IMR-90 (cell line): ENCODE measurements around the gene DAND5. TPM values are rescaled to one million over a fixed set of nuclear protein-coding genes. Genes with fewer than 3 reads are reported as not detected.

Source experiments
- ATAC-seq: fragments of 200-7000 bp; cut with Tn5 transposase; 2 replicates; pipeline ENCODE4 v1.9.1; 2020; ENCODE audit warnings: low read depth, mild to moderate bottlenecking, moderate library complexity
- BruUV-seq: library from RNA; stranded (reverse); fragments of 400-500 nt; replicated peaks from 2 replicates; lab custom pipeline; 2021; lab: Mats Ljungman, UMichigan
- CTCF ChIA-PET: fragments of 300-600 bp; formaldehyde crosslinking; extraction: SDS; loops from one replicate; lab custom pipeline; 2021; ENCODE audit warnings: antibody characterized with exemption; lab: Yijun Ruan, JAX
- POLR2A ChIA-PET: fragments of 300-600 bp; sonication (Branson Sonifier 250); formaldehyde crosslinking; loops from one replicate; lab custom pipeline; 2022; ENCODE audit warnings: antibody characterized with exemption; ENCODE audit not compliant: unreplicated experiment; lab: Charles Lee
- DNase-seq: peaks from one replicate; pipeline ENCODE4 v3.0.0; 2013
- H2AFZ ChIP-seq: replicated peaks from 2 replicates; pipeline ENCODE3; 2013; ENCODE audit warnings: low read length, mild to moderate bottlenecking; ENCODE audit not compliant: poor library complexity
- H2AK5ac ChIP-seq: 2 replicates; pipeline ENCODE4 v1.6.1; 2013; ENCODE audit warnings: low read depth, low read length, inconsistent platforms
- H2AK9ac ChIP-seq: replicated peaks from 2 replicates; pipeline ENCODE3; 2013; ENCODE audit warnings: mild to moderate bottlenecking, low read depth, low read length, moderate library complexity; ENCODE audit not compliant: poor library complexity
- H2BK120ac ChIP-seq: 2 replicates; pipeline ENCODE4 v1.6.1; 2013; ENCODE audit warnings: low read depth, low read length, inconsistent platforms
- H2BK15ac ChIP-seq: 3 replicates; pipeline ENCODE4 v1.6.1; 2013; ENCODE audit warnings: low read depth, low read length, inconsistent platforms
- H2BK20ac ChIP-seq: 2 replicates; pipeline ENCODE4 v1.6.1; 2013; ENCODE audit warnings: low read depth, mild to moderate bottlenecking, inconsistent platforms, low read length, moderate library complexity
- H2BK5ac ChIP-seq: 2 replicates; pipeline ENCODE4 v1.6.1; 2013; ENCODE audit warnings: mild to moderate bottlenecking, low read depth, low read length, inconsistent platforms; ENCODE audit not compliant: poor library complexity, severe bottlenecking
- H3K14ac ChIP-seq: replicated peaks from 2 replicates; pipeline ENCODE4 v1.6.1; 2013; ENCODE audit warnings: low read depth, low read length, inconsistent platforms
- H3K18ac ChIP-seq: 2 replicates; pipeline ENCODE4 v1.6.1; 2013; ENCODE audit warnings: low read depth, low read length, control low read depth
- H3K23ac ChIP-seq: 2 replicates; pipeline ENCODE4 v1.6.1; 2013; ENCODE audit warnings: low read depth, low read length, inconsistent platforms
- H3K27ac ChIP-seq: 2 replicates; pipeline ENCODE4 v1.5.1; 2013; ENCODE audit warnings: mild to moderate bottlenecking, control low read depth, low read length; ENCODE audit not compliant: insufficient read depth
- H3K27me3 ChIP-seq: 2 replicates; pipeline ENCODE4 v1.6.1; 2013; ENCODE audit warnings: low read length; ENCODE audit not compliant: control insufficient read depth, insufficient read depth
- H3K36me3 ChIP-seq: 2 replicates; pipeline ENCODE4 v1.6.1; 2013; ENCODE audit warnings: low read length, mixed read lengths; ENCODE audit not compliant: control insufficient read depth, insufficient read depth
- H3K4ac ChIP-seq: 2 replicates; pipeline ENCODE4 v1.6.1; 2013; ENCODE audit warnings: low read depth, low read length, inconsistent platforms
- H3K4me1 ChIP-seq: 2 replicates; pipeline ENCODE4 v1.6.1; 2013; ENCODE audit warnings: low read length, mixed read lengths; ENCODE audit not compliant: control insufficient read depth, insufficient read depth
- H3K4me2 ChIP-seq: 2 replicates; pipeline ENCODE4 v1.6.1; 2013; ENCODE audit warnings: low read depth, mild to moderate bottlenecking, control low read depth, low read length, moderate library complexity
- H3K4me3 ChIP-seq: 2 replicates; pipeline ENCODE4 v1.5.1; 2013; ENCODE audit warnings: low read depth, mild to moderate bottlenecking, control low read depth, low read length, moderate library complexity; ENCODE audit not compliant: insufficient read depth
- H3K56ac ChIP-seq: 2 replicates; pipeline ENCODE4 v1.6.1; 2013; ENCODE audit warnings: low read length, inconsistent platforms; ENCODE audit not compliant: insufficient read depth; ENCODE audit errors: extremely low read depth
- H3K79me1 ChIP-seq, 2 experiments: 2 replicates each; pipeline ENCODE4 v1.6.1; 2013; ENCODE audit warnings: low read length in 2 of 2, inconsistent platforms in 1 of 2, low read depth in 1 of 2
- H3K9ac ChIP-seq: 2 replicates; pipeline ENCODE4 v1.6.1; 2013; ENCODE audit warnings: low read depth, low read length, control low read depth
- H3K9me1 ChIP-seq: 2 replicates; pipeline ENCODE4 v1.6.1; 2013; ENCODE audit warnings: low read length, inconsistent platforms; ENCODE audit not compliant: insufficient read depth
- H3K9me3 ChIP-seq: 2 replicates; pipeline ENCODE4 v1.6.1; 2013; ENCODE audit warnings: low read length; ENCODE audit not compliant: control insufficient read depth, insufficient read depth
- H4K20me1 ChIP-seq: 2 replicates; pipeline ENCODE4 v1.6.1; 2013; ENCODE audit warnings: low read length, inconsistent platforms; ENCODE audit not compliant: insufficient read depth
- H4K5ac ChIP-seq: 2 replicates; pipeline ENCODE4 v1.6.1; 2013; ENCODE audit warnings: mild to moderate bottlenecking, low read depth, low read length, control low read depth
- H4K8ac ChIP-seq, 2 experiments: 2 replicates each; pipeline ENCODE4 v1.6.1; 2013; ENCODE audit warnings: low read depth in 2 of 2, low read length in 2 of 2, control low read depth in 1 of 2, inconsistent platforms in 1 of 2
- H4K91ac ChIP-seq: 2 replicates; pipeline ENCODE4 v1.6.1; 2013; ENCODE audit warnings: low read depth, low read length, inconsistent platforms; ENCODE audit not compliant: insufficient read depth
- CEBPB ChIP-seq: IDR thresholded peaks from 2 replicates; pipeline ENCODE4 v1.6.1; 2012; ENCODE audit warnings: low read depth, low read length, improper control_type of control experiment
- NFE2L2 ChIP-seq: fragments of 150-350 bp; IDR thresholded peaks from 2 replicates; pipeline ENCODE4 v1.6.1; 2016; ENCODE audit warnings: low read depth, mild to moderate bottlenecking, low read length
- RCOR1 ChIP-seq: IDR thresholded peaks from 2 replicates; pipeline ENCODE4 v1.6.1; 2012; ENCODE audit warnings: mild to moderate bottlenecking, low read length, improper control_type of control experiment; ENCODE audit not compliant: insufficient replicate concordance
- SMC3 ChIP-seq: fragments of 150-350 bp; IDR thresholded peaks from 2 replicates; pipeline ENCODE4 v1.6.1; 2016; ENCODE audit warnings: low read depth, mild to moderate bottlenecking, antibody characterized with exemption, low read length, moderate library complexity
- WGBS, 2 experiments: methylation state at CpG; one replicate each; pipeline versions ENCODE4 v1.1.5 to v1.1.7; 2013; ENCODE audit warnings: missing lambda C conversion rate in 2 of 2; ENCODE audit not compliant: insufficient read length in 1 of 2; ENCODE audit errors: extremely low coverage in 2 of 2; 5-methylcytosine and 5-hydroxymethylcytosine counted together
- dilution Hi-C: fragments of 300-500 bp; cut with HindIII; formaldehyde crosslinking; loops from one replicate; pipeline ENCODE4 v1.14.3; 2018; ENCODE audit warnings: low sequenced_read_pairs; ENCODE audit not compliant: unreplicated experiment
- in situ Hi-C: fragments of 300-500 bp; cut with MboI; formaldehyde crosslinking; loops from 3 replicates; pipeline ENCODE4 v1.14.3; 2019; ENCODE audit warnings: low sequenced_read_pairs, inconsistent platforms, mixed read lengths
- intact Hi-C: fragments of 100-400 bp; cut with micrococcal nuclease; formaldehyde crosslinking; loops from 2 replicates; pipeline ENCODE4 v1.10.0; 2022
- polyA plus RNA-seq, 3 experiments: library from polyadenylated mRNA; depleted of rRNA; stranded (reverse); fragments of >200 nt; gene quantifications; 2 replicates each; pipeline ENCODE4 v1.2.3, GENCODE V29; 2012; ENCODE audit warnings: low replicate concordance in 1 of 3
- total RNA-seq: library from RNA; depleted of rRNA; stranded (reverse); fragments of >200 nt; gene quantifications from 2 replicates; pipeline ENCODE4 v1.2.3, GENCODE V29; 2012
- TF ChIP-seq, protein P1 (sequence below): fragments of 150-350 bp; IDR thresholded peaks from 2 replicates; pipeline ENCODE4 v1.6.1; 2016; ENCODE audit warnings: low read depth, mild to moderate bottlenecking, low read length, moderate library complexity, borderline replicate concordance

Gene DAND5
- total and polyA plus RNA-seq, 2 of the 4 experiments (the other 2 are of a cell fraction) = 0.03 TPM; not detected in 1

DNA sequence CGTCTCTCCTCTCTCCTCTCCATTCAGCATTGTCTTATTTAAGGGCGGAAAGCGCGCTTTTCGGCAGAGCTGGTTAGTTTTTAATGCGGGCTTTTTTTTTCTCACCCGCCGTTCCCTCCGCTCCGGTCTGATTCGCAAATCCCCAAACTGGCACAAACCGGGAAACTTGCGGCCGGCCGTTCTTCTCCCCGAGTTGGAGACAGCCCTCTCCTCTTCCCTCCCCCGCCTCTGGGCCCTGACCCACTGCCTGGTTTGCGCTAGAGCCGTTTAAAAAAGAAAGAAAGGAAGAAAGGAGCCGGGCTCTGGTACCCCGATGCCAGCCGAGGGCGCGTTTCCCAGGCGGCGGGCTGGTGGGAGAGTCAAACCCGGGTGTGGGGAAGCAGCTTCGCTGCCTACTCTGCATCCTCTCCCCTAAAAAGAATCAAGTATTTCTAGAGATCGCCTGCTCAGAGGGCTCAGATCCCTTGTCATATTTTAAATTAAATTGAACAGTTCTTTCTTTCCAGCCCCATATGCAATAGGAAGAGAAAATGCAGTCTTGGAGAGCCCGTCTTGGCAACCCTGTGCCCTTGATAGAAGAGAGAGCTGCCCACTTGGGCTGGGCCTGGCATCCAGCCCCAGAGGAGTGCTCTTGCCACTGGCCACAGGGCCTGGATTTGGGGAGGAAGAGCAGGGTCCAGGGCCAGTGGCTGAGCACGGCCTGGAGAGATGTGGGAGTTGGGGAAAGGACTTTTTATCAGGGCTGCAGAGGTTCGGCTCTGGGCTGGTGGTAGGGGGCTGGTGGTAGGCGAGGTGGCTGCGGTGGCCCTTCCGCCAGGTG is 44.9 kb downstream of the DAND5 start (continued):
- TF ChIP-seq, protein P1, sequence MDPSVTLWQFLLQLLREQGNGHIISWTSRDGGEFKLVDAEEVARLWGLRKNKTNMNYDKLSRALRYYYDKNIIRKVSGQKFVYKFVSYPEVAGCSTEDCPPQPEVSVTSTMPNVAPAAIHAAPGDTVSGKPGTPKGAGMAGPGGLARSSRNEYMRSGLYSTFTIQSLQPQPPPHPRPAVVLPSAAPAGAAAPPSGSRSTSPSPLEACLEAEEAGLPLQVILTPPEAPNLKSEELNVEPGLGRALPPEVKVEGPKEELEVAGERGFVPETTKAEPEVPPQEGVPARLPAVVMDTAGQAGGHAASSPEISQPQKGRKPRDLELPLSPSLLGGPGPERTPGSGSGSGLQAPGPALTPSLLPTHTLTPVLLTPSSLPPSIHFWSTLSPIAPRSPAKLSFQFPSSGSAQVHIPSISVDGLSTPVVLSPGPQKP = no peak
- TF ChIP-seq RCOR1 = no peak

- no TSS peak for BruUV-seq
- CTCF ChIA-PET = interaction anchor here (0.7 kb wide), 1 partner anchor 865 kb away, joined by 3 read pairs; no protein-coding TSS in a partner anchor
- TF ChIP-seq, protein P1 = no peak
- TF ChIP-seq RCOR1 = no peak
- TF ChIP-seq CEBPB = no peak
- no peak for TF ChIP-seq SMC3
- no peak for TF ChIP-seq NFE2L2
These were observed 45.5 kb downstream of the DAND5 start for GRCh38 chr19:13014921-13015280.

More at GRCh38 chr19:13014921-13015280, 45.5 kb downstream of the DAND5 start:
- in situ Hi-C loops = no loop called here
- no peaks in the 10 kb centered on the region for H3K9me3 ChIP-seq
- H2BK15ac ChIP-seq = no peak overlapping the region
- no peak overlapping the region for H2BK5ac ChIP-seq
- no peak overlapping the region for H2AK5ac ChIP-seq
- no peaks in the 10 kb centered on the region for H3K27me3 ChIP-seq
- H3K4me1 ChIP-seq = peaks cover 32% of the 10 kb centered on the region
- ATAC-seq = no peak
- H3K14ac ChIP-seq = no peak overlapping the region
- POLR2A ChIA-PET = interaction anchor here (0.7 kb wide), 1 partner anchor 470 kb away, joined by 8 read pairs; no protein-coding TSS in a partner anchor
- no peaks in the 10 kb centered on the region; the same call in 1 of the 2 replicates for H3K36me3 ChIP-seq
- H2BK20ac ChIP-seq = no peak overlapping the region
- H2AFZ ChIP-seq = no peak overlapping the region
- intact Hi-C loops = no loop called here
- 100% methylated on average over 1 of the region's 4 CpGs; no CpG with 5 or more reads in 1 of the 2 experiments for WGBS, 2 experiments
- H3K4ac ChIP-seq = 0 out of 2 replicates have a peak overlapping the region, but pooled peaks have one; percentile 4
- no peak overlapping the region for H4K8ac ChIP-seq
- no peak overlapping the region for H2BK120ac ChIP-seq
- H3K27ac ChIP-seq = no peak overlapping the region
- H3K23ac ChIP-seq = no peak overlapping the region
- no peak overlapping the region for H4K91ac ChIP-seq
- no peak overlapping the region for H4K5ac ChIP-seq
- dilution Hi-C loops = no loop called here
- H3K9me1 ChIP-seq = peaks cover 9% of the 10 kb centered on the region; the same call in 1 of the 2 replicates
- H2AK9ac ChIP-seq = peak overlapping the region; percentile 85
- no peak overlapping the region for H3K56ac ChIP-seq
- no peak overlapping the region for H3K9ac ChIP-seq
- no peak overlapping the region for H3K18ac ChIP-seq
- no peak overlapping the region for H3K4me3 ChIP-seq
- peaks cover 27 to 74% of the 10 kb centered on the region in 2 experiments for H3K79me1 ChIP-seq
- no peak for DNase-seq
- H4K20me1 ChIP-seq = peaks cover 9% of the 10 kb centered on the region; the same call in 1 of the 2 replicates
- H3K4me2 ChIP-seq = no peak overlapping the region
